ENCODE measurements around the gene TCHP. TPM values are rescaled to one million over a fixed set of nuclear protein-coding genes. Genes with fewer than 3 reads are reported as not detected.
"Not testable (repeated sequence)": the region's sequence is repeated elsewhere in the genome, so short reads cannot be mapped to it uniquely, and the experiment has no call there.

The TCHP gene, protein sequence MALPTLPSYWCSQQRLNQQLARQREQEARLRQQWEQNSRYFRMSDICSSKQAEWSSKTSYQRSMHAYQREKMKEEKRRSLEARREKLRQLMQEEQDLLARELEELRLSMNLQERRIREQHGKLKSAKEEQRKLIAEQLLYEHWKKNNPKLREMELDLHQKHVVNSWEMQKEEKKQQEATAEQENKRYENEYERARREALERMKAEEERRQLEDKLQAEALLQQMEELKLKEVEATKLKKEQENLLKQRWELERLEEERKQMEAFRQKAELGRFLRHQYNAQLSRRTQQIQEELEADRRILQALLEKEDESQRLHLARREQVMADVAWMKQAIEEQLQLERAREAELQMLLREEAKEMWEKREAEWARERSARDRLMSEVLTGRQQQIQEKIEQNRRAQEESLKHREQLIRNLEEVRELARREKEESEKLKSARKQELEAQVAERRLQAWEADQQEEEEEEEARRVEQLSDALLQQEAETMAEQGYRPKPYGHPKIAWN
- 19.3 and 20.6 TPM in 2 replicates for total RNA-seq
- long read RNA-seq, transcript TCHP-202 (13 exons, 3,090 nt) = major isoform, 8 of 16 reads
- long read RNA-seq, partial matches to known transcripts = 1 of 16 reads
- long read RNA-seq, other reads (novel, unspliced or antisense) = 5 of 16 reads

DNA sequence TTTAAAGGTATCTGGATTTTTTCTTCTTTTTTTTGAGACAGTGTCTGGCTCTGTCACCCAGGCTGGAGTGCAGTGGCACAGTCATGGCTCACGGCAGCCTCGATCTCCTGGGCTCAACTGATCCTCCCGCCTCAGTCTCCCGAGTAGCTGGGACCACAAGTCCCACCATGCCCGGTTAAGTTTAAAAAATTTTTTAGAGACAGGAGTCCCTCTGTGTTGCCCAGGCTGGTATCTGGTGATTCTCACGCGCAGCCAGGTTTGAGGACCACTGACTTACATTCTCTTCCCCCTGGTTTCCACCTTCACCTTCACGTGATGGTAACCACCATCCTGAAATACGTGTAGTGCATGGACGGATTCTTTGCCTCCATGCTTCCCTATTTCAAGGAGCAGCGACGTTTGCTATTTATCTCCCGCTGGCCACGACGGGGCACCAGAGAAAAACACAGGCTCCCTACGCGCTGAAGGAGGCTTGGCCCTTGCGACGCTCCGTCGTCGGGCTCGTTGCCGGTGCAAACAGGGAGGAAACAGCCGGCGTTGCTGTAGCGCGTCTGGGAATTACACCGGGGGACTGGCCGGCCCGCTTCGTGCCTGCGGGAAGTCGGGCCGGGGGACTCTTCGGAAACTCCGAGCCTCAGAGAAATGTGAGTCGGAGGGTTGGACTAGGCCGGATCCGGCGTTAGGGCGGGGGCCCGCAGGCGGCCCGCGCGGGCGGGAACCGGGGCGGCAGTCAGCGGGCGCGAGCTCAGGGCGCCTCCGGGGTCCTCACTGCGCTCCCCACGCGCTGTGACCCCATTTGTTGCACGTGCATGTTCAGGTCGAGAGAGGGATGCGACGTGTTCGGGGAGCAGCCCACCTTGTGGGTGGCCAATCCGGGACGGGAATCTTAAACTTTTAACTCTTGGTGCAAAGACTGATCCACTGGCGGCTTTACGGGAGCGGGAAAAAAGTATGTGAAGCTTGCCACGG, at the start of gene TCHP:
Gene TCHP, plus strand, starts transcription at position 492 of the 969 bp plus-strand sequence. CDS start 2,753 bp downstream, outside the sequence.
- peak within 1 kb of the TSS; percentile 94 for H3K27ac Mint-ChIP-seq
- no peaks in the 10 kb centered on the region for H3K9me3 Mint-ChIP-seq (ENCODE audit: low read depth)
- H3K4me3 Mint-ChIP-seq (ENCODE audit: low read depth) = peak within 1 kb of the TSS; percentile 95
- no peaks in the 10 kb centered on the region for H3K27me3 Mint-ChIP-seq
- TF ChIP-seq, protein P1, sequence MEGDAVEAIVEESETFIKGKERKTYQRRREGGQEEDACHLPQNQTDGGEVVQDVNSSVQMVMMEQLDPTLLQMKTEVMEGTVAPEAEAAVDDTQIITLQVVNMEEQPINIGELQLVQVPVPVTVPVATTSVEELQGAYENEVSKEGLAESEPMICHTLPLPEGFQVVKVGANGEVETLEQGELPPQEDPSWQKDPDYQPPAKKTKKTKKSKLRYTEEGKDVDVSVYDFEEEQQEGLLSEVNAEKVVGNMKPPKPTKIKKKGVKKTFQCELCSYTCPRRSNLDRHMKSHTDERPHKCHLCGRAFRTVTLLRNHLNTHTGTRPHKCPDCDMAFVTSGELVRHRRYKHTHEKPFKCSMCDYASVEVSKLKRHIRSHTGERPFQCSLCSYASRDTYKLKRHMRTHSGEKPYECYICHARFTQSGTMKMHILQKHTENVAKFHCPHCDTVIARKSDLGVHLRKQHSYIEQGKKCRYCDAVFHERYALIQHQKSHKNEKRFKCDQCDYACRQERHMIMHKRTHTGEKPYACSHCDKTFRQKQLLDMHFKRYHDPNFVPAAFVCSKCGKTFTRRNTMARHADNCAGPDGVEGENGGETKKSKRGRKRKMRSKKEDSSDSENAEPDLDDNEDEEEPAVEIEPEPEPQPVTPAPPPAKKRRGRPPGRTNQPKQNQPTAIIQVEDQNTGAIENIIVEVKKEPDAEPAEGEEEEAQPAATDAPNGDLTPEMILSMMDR (IDR thresholded peaks at IDR 0.05; ENCODE audit: unreplicated experiment) = peak; percentile 21
- H3K4me1 Mint-ChIP-seq (ENCODE audit: low read depth) = peaks cover 16% of the 10 kb centered on the region
- DNase-seq (ENCODE audit: low spot score, unreplicated experiment) = peak; percentile 57
- H3K36me3 Mint-ChIP-seq (ENCODE audit: insufficient read depth) = peaks cover 12% of the 10 kb centered on the region

DNA sequence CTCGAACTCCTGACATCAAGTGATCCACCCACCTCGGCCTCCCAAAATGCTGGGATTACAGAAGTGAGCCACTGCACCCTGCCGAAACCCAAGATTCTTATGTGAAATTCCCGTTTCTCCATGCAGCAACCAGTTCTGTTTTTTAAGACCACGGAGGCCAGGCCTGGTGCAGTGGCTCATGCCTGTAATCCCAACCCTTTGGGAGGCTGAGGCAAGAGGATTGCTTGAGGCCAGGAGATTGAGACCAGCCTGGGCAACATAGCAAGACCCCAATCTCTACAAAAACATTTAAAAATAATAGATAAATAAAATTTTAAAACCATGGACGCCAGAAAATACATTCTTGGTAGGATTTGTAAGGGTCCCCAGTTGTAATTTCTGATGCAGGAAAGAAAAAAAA, 49.6 kb upstream of the TCHP start:
- H3K27ac Mint-ChIP-seq; DNase-seq (ENCODE audit: low spot score, unreplicated experiment); H3K4me3 Mint-ChIP-seq (ENCODE audit: low read depth): not testable (repeated sequence)

DNA sequence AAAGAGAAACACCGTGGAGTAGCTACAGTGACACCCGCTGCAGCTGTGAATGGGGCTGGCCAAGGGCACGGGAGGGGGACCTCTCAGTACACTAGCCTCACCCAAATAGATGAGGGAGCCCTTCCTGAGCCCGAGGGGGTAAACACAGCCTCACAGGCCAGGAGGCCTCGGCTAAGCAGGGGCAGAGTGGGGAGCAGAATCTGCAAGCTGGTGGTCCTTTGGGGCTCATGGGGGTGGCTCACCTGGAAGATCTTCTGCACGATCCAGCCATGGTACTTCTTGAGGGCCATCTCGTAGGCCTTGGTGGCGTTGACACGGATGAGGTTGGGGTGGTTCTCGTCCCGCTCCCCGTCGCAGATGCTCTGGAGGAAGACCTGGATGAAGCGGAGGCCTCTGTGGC, 44.7 kb upstream of the TCHP start:
- Mint-ChIP-seq H3K4me1 (ENCODE audit: low read depth) (no peaks in the 10 kb centered on the region), H3K27ac (no peak overlapping the region), H3K9me3 (ENCODE audit: low read depth) (no peaks in the 10 kb centered on the region), H3K36me3 (ENCODE audit: insufficient read depth) (no peaks in the 10 kb centered on the region), H3K27me3 (no peaks in the 10 kb centered on the region), H3K4me3 (ENCODE audit: low read depth) (no peak overlapping the region)
- DNase-seq (ENCODE audit: low spot score, unreplicated experiment) = no peak
- TF ChIP-seq, protein P1 (IDR thresholded peaks at IDR 0.05; ENCODE audit: unreplicated experiment) = no peak

More for the DNA sequence above, 49.6 kb upstream of the TCHP start:
- H3K27me3 Mint-ChIP-seq; H3K9me3 Mint-ChIP-seq (ENCODE audit: low read depth); H3K4me1 Mint-ChIP-seq (ENCODE audit: low read depth); H3K36me3 Mint-ChIP-seq (ENCODE audit: insufficient read depth): not testable (repeated sequence)

DNA sequence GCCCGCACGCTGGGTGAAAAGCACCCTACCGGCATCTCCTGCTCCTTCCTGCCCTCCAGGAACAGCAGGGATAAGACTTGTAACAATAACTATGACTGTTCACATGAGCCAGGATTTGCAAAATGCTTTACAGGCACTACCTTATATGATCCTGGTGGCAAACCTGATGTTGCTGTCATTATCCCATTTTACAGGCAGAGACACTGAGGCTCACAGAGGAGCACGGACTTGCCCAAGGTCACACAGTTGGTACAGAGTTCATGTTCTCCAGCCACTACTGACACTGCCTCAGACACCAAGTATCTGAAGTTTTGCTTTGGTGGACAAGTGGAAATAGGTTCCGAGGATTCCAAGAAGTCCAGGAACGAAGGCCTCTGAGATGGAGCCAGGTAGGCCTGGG, 42.4 kb upstream of the TCHP start:
- H3K4me1 Mint-ChIP-seq (ENCODE audit: low read depth) = no peaks in the 10 kb centered on the region

DNA sequence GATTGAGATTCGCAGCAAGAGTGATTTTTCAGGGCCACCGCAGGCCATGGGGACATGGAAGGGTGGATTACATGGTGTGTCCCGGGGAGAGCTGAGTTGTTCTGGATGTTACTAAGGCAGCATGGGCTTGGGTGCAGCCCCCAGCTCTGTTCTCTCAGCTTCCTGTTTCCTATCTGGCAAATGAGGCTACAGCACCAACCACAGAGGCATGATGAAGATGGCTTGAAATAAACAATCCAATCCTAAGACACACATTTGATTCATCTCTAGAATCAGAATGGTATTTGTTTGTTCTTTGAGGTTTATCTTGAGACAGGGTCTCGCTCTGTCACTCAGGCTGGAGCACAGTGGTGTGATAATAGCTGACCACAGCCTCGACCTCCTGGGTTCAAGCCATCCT, 41.3 kb upstream of the TCHP start:
- no peak for DNase-seq (ENCODE audit: low spot score, unreplicated experiment)
- no peak overlapping the region for H3K4me3 Mint-ChIP-seq (ENCODE audit: low read depth)
- TF ChIP-seq, protein P1 (IDR thresholded peaks at IDR 0.05; ENCODE audit: unreplicated experiment) = no peak

More for the DNA sequence above, 42.4 kb upstream of the TCHP start:
- DNase-seq (ENCODE audit: low spot score, unreplicated experiment) = no peak
- no peaks in the 10 kb centered on the region for H3K9me3 Mint-ChIP-seq (ENCODE audit: low read depth)
- H3K4me3 Mint-ChIP-seq (ENCODE audit: low read depth) = no peak overlapping the region
- no peaks in the 10 kb centered on the region for H3K36me3 Mint-ChIP-seq (ENCODE audit: insufficient read depth)
- H3K27me3 Mint-ChIP-seq = no peaks in the 10 kb centered on the region
- no peak overlapping the region for H3K27ac Mint-ChIP-seq
- TF ChIP-seq, protein P1 (IDR thresholded peaks at IDR 0.05; ENCODE audit: unreplicated experiment) = no peak

More for the DNA sequence above, 41.3 kb upstream of the TCHP start:
- Mint-ChIP-seq H3K4me1 (ENCODE audit: low read depth) (peaks cover 3% of the 10 kb centered on the region), H3K27me3 (no peaks in the 10 kb centered on the region), H3K27ac (no peak overlapping the region), H3K9me3 (ENCODE audit: low read depth) (no peaks in the 10 kb centered on the region), H3K36me3 (ENCODE audit: insufficient read depth) (no peaks in the 10 kb centered on the region)

Measured in progenitor cell of endocrine pancreas (in vitro differentiated cells).